Activated naive CD8-positive, alpha-beta T cell treated with anti-CD3 and anti-CD28 coated beads, Interleukin-2, amount 10 ng/mL, durations not matched to agents 7 days and 5 days (primary cell): ENCODE data around the gene SNX33. TPM values are rescaled to one million over a fixed set of nuclear protein-coding genes. Genes with fewer than 3 reads are reported as not detected.

Source experiments
- ATAC-seq: fragments of 150-1000 bp; cut with Tn5 transposase; one replicate; pipeline ENCODE4 v1.10.0; 2021; ENCODE audit warnings: low read depth, moderate library complexity
- POLR2A ChIA-PET: fragments of 350-600 bp; sonication (Branson Sonifier 250); formaldehyde crosslinking; loops from one replicate; lab custom pipeline; 2021; ENCODE audit warnings: antibody characterized with exemption; lab: Charles Lee
- DNase-seq: peaks from one replicate; pipeline ENCODE4 v3.0.0; 2021
- H3K27ac Mint-ChIP-seq: one replicate; pipeline ENCODE4 v1.8.0; 2022; ENCODE audit warnings: mild to moderate bottlenecking, mixed read lengths
- H3K27me3 Mint-ChIP-seq: one replicate; pipeline ENCODE4 v1.8.0; 2022; ENCODE audit warnings: mild to moderate bottlenecking, moderate library complexity, mixed read lengths
- H3K36me3 Mint-ChIP-seq: one replicate; pipeline ENCODE4 v1.8.0; 2021; ENCODE audit warnings: mild to moderate bottlenecking, mixed read lengths
- H3K4me1 Mint-ChIP-seq: one replicate; pipeline ENCODE4 v1.8.0; 2021; ENCODE audit warnings: mixed read lengths
- H3K4me3 Mint-ChIP-seq: one replicate; pipeline ENCODE4 v1.8.0; 2022; ENCODE audit warnings: mild to moderate bottlenecking, moderate library complexity, mixed read lengths
- H3K9me3 Mint-ChIP-seq: one replicate; pipeline ENCODE4 v1.8.0; 2021; ENCODE audit warnings: mixed read lengths
- total RNA-seq, 2 experiments: library from RNA; stranded (reverse); gene quantifications; one replicate each; pipeline ENCODE4 v1.2.3, GENCODE V29; 2021

Gene SNX33
- total RNA-seq, 2 experiments from 2014 or later = 2.1 to 2.6 TPM

- H3K36me3 Mint-ChIP-seq = no peaks in the 10 kb centered on the region
- ATAC-seq (no peak), DNase-seq (no peak)
- no peaks in the 10 kb centered on the region for H3K9me3 Mint-ChIP-seq
- no peak overlapping the region for H3K4me3 Mint-ChIP-seq
- H3K4me1 Mint-ChIP-seq = no peaks in the 10 kb centered on the region
- no peaks in the 10 kb centered on the region for H3K27me3 Mint-ChIP-seq
- H3K27ac Mint-ChIP-seq = no peak overlapping the region
- POLR2A ChIA-PET = no interaction called here
Measured at GRCh38 chr15:75659141-75659771, 11.5 kb downstream of the SNX33 start.

- no peaks in the 10 kb centered on the region for H3K4me1 Mint-ChIP-seq
- DNase-seq (no peak), ATAC-seq (no peak)
- H3K27ac Mint-ChIP-seq = no peak overlapping the region
- POLR2A ChIA-PET = no interaction called here
- no peaks in the 10 kb centered on the region for H3K9me3 Mint-ChIP-seq
- H3K36me3 Mint-ChIP-seq = no peaks in the 10 kb centered on the region
- no peak overlapping the region for H3K4me3 Mint-ChIP-seq
- no peaks in the 10 kb centered on the region for H3K27me3 Mint-ChIP-seq
Measured at GRCh38 chr15:75659928-75660645, 12.4 kb downstream of the SNX33 start.

- no peak overlapping the region for H3K27ac Mint-ChIP-seq
- no peak overlapping the region for H3K4me3 Mint-ChIP-seq
- H3K27me3 Mint-ChIP-seq = no peaks in the 10 kb centered on the region
Measured at GRCh38 chr15:75661100-75661755, 13.5 kb downstream of the SNX33 start.

GRCh38 chr15:75661756-75662140 is 14.0 kb downstream of the SNX33 start:
- Mint-ChIP-seq H3K9me3 (no peaks in the 10 kb centered on the region), H3K4me1 (peaks cover 4% of the 10 kb centered on the region), H3K27ac (no peak overlapping the region), H3K27me3 (no peaks in the 10 kb centered on the region), H3K36me3 (no peaks in the 10 kb centered on the region), H3K4me3 (no peak overlapping the region)
- ATAC-seq = no peak
- DNase-seq = no peak
- POLR2A ChIA-PET = interaction anchor here (1.2 kb wide), 1 partner anchor 10 kb away, joined by 4 read pairs; no protein-coding TSS in a partner anchor

More at GRCh38 chr15:75661100-75661755, 13.5 kb downstream of the SNX33 start:
- POLR2A ChIA-PET = interaction anchor here (1.2 kb wide), 1 partner anchor 10 kb away, joined by 4 read pairs; no protein-coding TSS in a partner anchor
- no peaks in the 10 kb centered on the region for H3K9me3 Mint-ChIP-seq
- peaks cover 4% of the 10 kb centered on the region for H3K4me1 Mint-ChIP-seq
- H3K36me3 Mint-ChIP-seq = no peaks in the 10 kb centered on the region
- DNase-seq (no peak), ATAC-seq (no peak)

- no peaks in the 10 kb centered on the region for H3K9me3 Mint-ChIP-seq
- H3K36me3 Mint-ChIP-seq = no peaks in the 10 kb centered on the region
- ATAC-seq = no peak
- H3K27ac Mint-ChIP-seq = no peak overlapping the region
- peaks cover 4% of the 10 kb centered on the region for H3K4me1 Mint-ChIP-seq
- DNase-seq = no peak
- no peak overlapping the region for H3K4me3 Mint-ChIP-seq
- H3K27me3 Mint-ChIP-seq = no peaks in the 10 kb centered on the region
- POLR2A ChIA-PET = no interaction called here
Measured at GRCh38 chr15:75662823-75663519, 15.3 kb downstream of the SNX33 start.

GRCh38 chr15:75663931-75664421 is 16.3 kb downstream of the SNX33 start:
- ATAC-seq (no peak), DNase-seq (no peak)
- Mint-ChIP-seq H3K9me3 (no peaks in the 10 kb centered on the region), H3K4me1 (peaks cover 4% of the 10 kb centered on the region), H3K4me3 (no peak overlapping the region), H3K36me3 (no peaks in the 10 kb centered on the region), H3K27ac (no peak overlapping the region), H3K27me3 (no peaks in the 10 kb centered on the region)
- POLR2A ChIA-PET = no interaction called here

GRCh38 chr15:75666823-75667501 is 19.2 kb downstream of the SNX33 start:
- Mint-ChIP-seq H3K9me3 (no peaks in the 10 kb centered on the region), H3K27me3 (no peaks in the 10 kb centered on the region), H3K4me3 (no peak overlapping the region), H3K27ac (no peak overlapping the region), H3K36me3 (no peaks in the 10 kb centered on the region), H3K4me1 (peaks cover 4% of the 10 kb centered on the region)
- ATAC-seq (no peak), DNase-seq (no peak)
- POLR2A ChIA-PET = interaction anchor here (0.6 kb wide), 1 partner anchor 316 kb away, joined by 3 read pairs; no protein-coding TSS in a partner anchor

- H3K36me3 Mint-ChIP-seq = no peaks in the 10 kb centered on the region
- H3K27me3 Mint-ChIP-seq = no peaks in the 10 kb centered on the region
- POLR2A ChIA-PET = no interaction called here
- H3K4me1 Mint-ChIP-seq = peaks cover 4% of the 10 kb centered on the region
- no peak overlapping the region for H3K27ac Mint-ChIP-seq
- no peak for ATAC-seq
- H3K4me3 Mint-ChIP-seq = no peak overlapping the region
- H3K9me3 Mint-ChIP-seq = no peaks in the 10 kb centered on the region
- DNase-seq = no peak
Measured at GRCh38 chr15:75669191-75669878, 21.6 kb downstream of the SNX33 start.

GRCh38 chr15:75669879-75670212 is 22.1 kb downstream of the SNX33 start:
- DNase-seq = no peak
- H3K27ac Mint-ChIP-seq = no peak overlapping the region
- H3K9me3 Mint-ChIP-seq = no peaks in the 10 kb centered on the region
- H3K4me1 Mint-ChIP-seq = peaks cover 4% of the 10 kb centered on the region
- no peak overlapping the region for H3K4me3 Mint-ChIP-seq
- no peaks in the 10 kb centered on the region for H3K27me3 Mint-ChIP-seq
- POLR2A ChIA-PET = no interaction called here
- H3K36me3 Mint-ChIP-seq = no peaks in the 10 kb centered on the region
- no peak for ATAC-seq

- Mint-ChIP-seq H3K4me3 (no peak overlapping the region), H3K9me3 (no peaks in the 10 kb centered on the region), H3K36me3 (no peaks in the 10 kb centered on the region), H3K4me1 (no peaks in the 10 kb centered on the region), H3K27ac (no peak overlapping the region), H3K27me3 (no peaks in the 10 kb centered on the region)
- no peak for ATAC-seq
- no peak for DNase-seq
- POLR2A ChIA-PET = no interaction called here
Measured at GRCh38 chr15:75671730-75672602, 24.3 kb downstream of the SNX33 start.

GRCh38 chr15:75672646-75673425 is 25.1 kb downstream of the SNX33 start:
- no peaks in the 10 kb centered on the region for H3K4me1 Mint-ChIP-seq
- no peaks in the 10 kb centered on the region for H3K27me3 Mint-ChIP-seq
- no peak overlapping the region for H3K4me3 Mint-ChIP-seq
- ATAC-seq = no peak
- no peak overlapping the region for H3K27ac Mint-ChIP-seq
- DNase-seq = no peak
- no peaks in the 10 kb centered on the region for H3K9me3 Mint-ChIP-seq
- no peaks in the 10 kb centered on the region for H3K36me3 Mint-ChIP-seq
- POLR2A ChIA-PET = no interaction called here
